Heart right ventricle (tissue), 16 donors: ENCODE data around the gene SLC8B1. TPM values are rescaled to one million over a fixed set of nuclear protein-coding genes. Genes with fewer than 3 reads are reported as not detected.

Experiments used
- ATAC-seq, 8 donors: fragments of 200-7000 bp; cut with Tn5 transposase; one replicate each; pipeline ENCODE4 v1.9.1; 2020; ENCODE audit warnings: mild to moderate bottlenecking in 8 of 8, moderate library complexity in 8 of 8, moderate number of reproducible peaks in 1 of 8
- DNase-seq, 2 donors: peaks; one replicate each; pipeline ENCODE4 v3.0.0-alpha.2; 2020
- H3K27ac ChIP-seq, 10 donors: fragments of 200-600 bp; sonication (generic) in 2 of 10; one replicate each; pipeline versions ENCODE4 v1.5.0 to v1.8.0; 2020 to 2022; ENCODE audit warnings: mild to moderate bottlenecking in 3 of 10
- H3K27me3 ChIP-seq, 7 donors: fragments of 200-600 bp; one replicate each; pipeline ENCODE4 v1.8.0; 2021 to 2022; ENCODE audit warnings: mild to moderate bottlenecking in 2 of 7
- H3K36me3 ChIP-seq, 9 donors: fragments of 200-600 bp; sonication (generic) in 1 of 9; one replicate each; pipeline versions ENCODE4 v1.5.0 to v1.8.0; 2020 to 2022; ENCODE audit warnings: mild to moderate bottlenecking in 2 of 9
- H3K4me1 ChIP-seq, 9 donors: fragments of 200-600 bp; sonication (generic) in 1 of 9; one replicate each; pipeline versions ENCODE4 v1.5.0 to v1.8.0; 2020 to 2022; ENCODE audit warnings: mild to moderate bottlenecking in 4 of 9
- H3K4me3 ChIP-seq, 10 donors: fragments of 200-600 bp; sonication (generic) in 2 of 10; one replicate each; pipeline versions ENCODE4 v1.5.0 to v1.8.0; 2020 to 2022; ENCODE audit warnings: mild to moderate bottlenecking in 7 of 10, moderate library complexity in 2 of 10
- H3K9me3 ChIP-seq, 11 donors: fragments of 200-600 bp in 10 of 11; sonication (generic) in 2 of 11; one replicate each; pipeline versions ENCODE4 v1.5.0 to v1.8.0; 2013 to 2022; ENCODE audit warnings: mild to moderate bottlenecking in 2 of 11, control low read depth in 1 of 11, moderate library complexity in 1 of 11
- WGBS, 2 donors: extraction: QIAGEN DNeasy Blood & Tissue Kit; methylation state at CpG; one replicate each; pipeline ENCODE4 v1.1.7; 2013; ENCODE audit warnings: inconsistent platforms in 1 of 2; 5-methylcytosine and 5-hydroxymethylcytosine counted together
- intact Hi-C, 10 donors: fragments of 100-400 bp; cut with DNase I; formaldehyde crosslinking; loops; one replicate each; pipeline versions ENCODE4 v1.11.1 to v1.14.2; 2022
- polyA plus RNA-seq, 2 donors: library from polyadenylated mRNA; stranded (reverse); fragments of 200-250 nt; gene quantifications; one replicate each; pipeline ENCODE4 v1.2.3, GENCODE V29; 2013
- total RNA-seq, 10 donors: library from RNA; stranded (reverse); fragmentation: NEBNext Ultra II Directional in 3 of 10; extraction: Animal tissue kit (Norgen Biotek cat#: 25700) in 3 of 10; gene quantifications; one replicate each; pipeline versions ENCODE4 v1.2.1 to v1.2.4, GENCODE V29; 2021 to 2023
- TF ChIP-seq, protein P1 (sequence below), 9 donors: fragments of 200-600 bp; sonication (generic) in 2 of 9; IDR thresholded peaks; one replicate each; pipeline versions ENCODE4 v1.5.0 to v1.8.0; 2021 to 2022; ENCODE audit warnings: antibody characterized with exemption in 9 of 9, mild to moderate bottlenecking in 5 of 9, moderate library complexity in 1 of 9
- donor health status: Arrhythmogenic right ventricular cardiomyopathy.
- donor health status: ischemic (EF 13 %, LVEDD 7.1; RV severe dilation, severe dysfunction).
- donor health status: healthy with polysubstance abuse.
- donor health status: DM: no; HTN: yes; CAD: no.
- donor health status: DM: no; HTN: no; CAD: no.
- donor health status: ischemic (EF 25% LVEDD 6.9; RV normal size, moderate dysfunction).
- donor health status: ischemic (EF 25% LVEDD 5.7; RV mildly dilated, moderate dysfunction).
- donor health status: healthy.
- donor health status: DM: yes; HTN: yes; CAD: no.
- donor health status: Ischemic cardiomyopathy.
- donor health status: ischemic (EF 35%, LVEDD 5.7; RV mildly dilated, moderate dysfunction).
- donor health status: nonischemic (EF 11% LVEDD 7.7; RV severe dilation, severe dysfunction).
- donor health status: DM: yes; HTN: yes; CAD: no.
- donor health status: PGD.
- donor health status: ischemic (EF 29% LVEDD 5.4; RV normal size, mild dysfunction).
- donor health status: nonischemic (EF 23%, LVEDD 6.1; RV moderate dilation, normal function).

SLC8B1 gene
- total and polyA plus RNA-seq, 12 donors = 7.2 to 16.9 (median 11.9) TPM

DNA sequence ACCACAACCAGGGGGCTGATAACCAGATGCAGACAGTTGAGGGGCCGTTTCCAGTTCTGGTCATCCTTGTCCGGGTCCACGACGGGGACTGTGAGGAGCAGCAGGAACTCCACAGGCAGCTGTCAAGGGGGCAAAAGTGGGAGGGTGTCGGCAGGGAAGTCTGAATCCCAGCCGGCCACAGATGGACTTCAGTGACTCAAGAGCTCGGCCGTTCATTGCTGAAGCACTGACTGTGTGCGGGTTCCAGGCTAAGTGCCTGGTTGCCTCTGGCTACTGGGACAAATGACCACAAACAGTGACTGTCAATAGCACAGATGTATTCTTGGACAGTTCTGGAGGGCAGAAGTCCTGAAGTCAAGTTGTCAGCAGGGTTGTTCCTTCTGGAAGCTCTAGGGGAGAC, 19.6 kb downstream of the SLC8B1 start:
- H3K27me3 ChIP-seq = no peaks in the 10 kb centered on the region
- H3K4me1 ChIP-seq = peaks cover 0 to 12% (median 0%) of the 10 kb centered on the region in 9 donors
- peaks cover 0 to 100% (median 37%) of the 10 kb centered on the region in 9 donors for H3K36me3 ChIP-seq
- ATAC-seq = peak in 5 of 8 donors; percentile 10 to 62 (median 56)
- intact Hi-C loops = loop anchor here in 3 of 10 donors (10.0 kb wide), 2 partner anchors 109 to 589 kb away; partner anchors contain the start of gene SDSL (in 2 of the 3)
- WGBS, 2 donors = 76 to 82% methylated on average over 9 of the region's 9 CpGs
- no peak overlapping the region for H3K4me3 ChIP-seq
- DNase-seq = no peak
- no peaks in the 10 kb centered on the region for H3K9me3 ChIP-seq
- peak overlapping the region in 1 of 10 donors; percentile 15 for H3K27ac ChIP-seq
- TF ChIP-seq, protein P1, sequence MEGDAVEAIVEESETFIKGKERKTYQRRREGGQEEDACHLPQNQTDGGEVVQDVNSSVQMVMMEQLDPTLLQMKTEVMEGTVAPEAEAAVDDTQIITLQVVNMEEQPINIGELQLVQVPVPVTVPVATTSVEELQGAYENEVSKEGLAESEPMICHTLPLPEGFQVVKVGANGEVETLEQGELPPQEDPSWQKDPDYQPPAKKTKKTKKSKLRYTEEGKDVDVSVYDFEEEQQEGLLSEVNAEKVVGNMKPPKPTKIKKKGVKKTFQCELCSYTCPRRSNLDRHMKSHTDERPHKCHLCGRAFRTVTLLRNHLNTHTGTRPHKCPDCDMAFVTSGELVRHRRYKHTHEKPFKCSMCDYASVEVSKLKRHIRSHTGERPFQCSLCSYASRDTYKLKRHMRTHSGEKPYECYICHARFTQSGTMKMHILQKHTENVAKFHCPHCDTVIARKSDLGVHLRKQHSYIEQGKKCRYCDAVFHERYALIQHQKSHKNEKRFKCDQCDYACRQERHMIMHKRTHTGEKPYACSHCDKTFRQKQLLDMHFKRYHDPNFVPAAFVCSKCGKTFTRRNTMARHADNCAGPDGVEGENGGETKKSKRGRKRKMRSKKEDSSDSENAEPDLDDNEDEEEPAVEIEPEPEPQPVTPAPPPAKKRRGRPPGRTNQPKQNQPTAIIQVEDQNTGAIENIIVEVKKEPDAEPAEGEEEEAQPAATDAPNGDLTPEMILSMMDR (IDR thresholded peaks at IDR 0.05) = no peak

DNA sequence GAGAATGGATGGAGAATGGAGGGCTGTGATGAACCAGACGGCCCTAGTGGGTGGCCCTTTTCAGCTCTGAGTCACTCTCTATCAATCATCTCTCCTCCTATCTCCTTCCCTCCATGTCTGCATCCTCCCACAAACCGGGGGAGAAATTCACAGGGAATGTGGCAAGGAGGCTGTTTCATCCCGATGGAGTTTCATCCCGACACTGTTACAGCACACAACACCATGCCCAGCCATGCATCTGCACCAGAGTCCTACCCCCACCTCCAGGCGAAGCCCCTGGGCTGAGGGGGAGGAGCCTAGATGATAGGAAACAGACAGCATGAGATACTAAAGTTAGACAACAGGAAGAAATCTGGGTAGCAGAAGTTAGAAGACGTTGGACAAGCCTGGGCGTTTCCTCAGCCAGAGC, 20.8 kb downstream of the SLC8B1 start:
- Histone ChIP-seq H3K9me3 (no peaks in the 10 kb centered on the region), H3K4me3 (no peak overlapping the region), H3K36me3 (peaks cover 0 to 100% (median 39%) of the 10 kb centered on the region in 9 donors), H3K27ac (no peak overlapping the region), H3K27me3 (no peaks in the 10 kb centered on the region), H3K4me1 (peaks cover 0 to 12% (median 0%) of the 10 kb centered on the region in 9 donors)
- ATAC-seq = no peak
- intact Hi-C loops = loop anchor here in 7 of 10 donors (5.0 to 10.0 kb wide), 5 partner anchors 53 to 591 kb away; partner anchors contain the start of gene SDSL (in 4 of the 7)
- 73 to 75% methylated on average over 7 of the region's 7 CpGs for WGBS, 2 donors
- TF ChIP-seq, protein P1 (IDR thresholded peaks at IDR 0.05) = no peak
- DNase-seq = no peak

DNA sequence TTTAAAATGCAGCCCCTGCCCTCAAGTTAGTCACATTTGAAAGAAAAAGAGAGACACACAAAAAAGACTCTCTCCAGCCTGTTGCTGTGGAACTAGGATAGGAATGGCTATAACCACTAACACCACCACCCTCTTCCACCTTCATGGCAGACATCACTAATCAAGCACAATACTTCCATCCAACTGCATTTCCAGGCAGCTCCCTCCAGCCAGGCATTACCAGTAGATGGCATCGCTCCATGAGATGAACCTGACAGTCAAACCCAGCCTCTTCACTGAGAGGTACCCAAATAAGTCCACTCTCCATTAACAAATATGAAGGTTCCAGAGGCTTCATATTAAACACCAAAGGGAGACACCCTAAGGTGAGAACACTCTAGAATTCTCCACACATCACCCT, 24.4 kb downstream of the SLC8B1 start:
- intact Hi-C loops = loop anchor here in 7 of 10 donors (5.0 to 10.0 kb wide), 5 partner anchors 57 to 594 kb away; partner anchors contain the start of gene SDSL (in 4 of the 7)
- TF ChIP-seq, protein P1 (IDR thresholded peaks at IDR 0.05) = no peak
- Histone ChIP-seq H3K4me3 (no peak overlapping the region), H3K9me3 (no peaks in the 10 kb centered on the region), H3K27ac (no peak overlapping the region), H3K27me3 (no peaks in the 10 kb centered on the region), H3K4me1 (peaks cover 0 to 12% (median 0%) of the 10 kb centered on the region in 9 donors), H3K36me3 (peaks cover 0 to 100% (median 31%) of the 10 kb centered on the region in 9 donors)
- WGBS, 2 donors = 96 to 97% methylated on average over 1 of the region's 1 CpG
- no peak for DNase-seq
- ATAC-seq = no peak

DNA sequence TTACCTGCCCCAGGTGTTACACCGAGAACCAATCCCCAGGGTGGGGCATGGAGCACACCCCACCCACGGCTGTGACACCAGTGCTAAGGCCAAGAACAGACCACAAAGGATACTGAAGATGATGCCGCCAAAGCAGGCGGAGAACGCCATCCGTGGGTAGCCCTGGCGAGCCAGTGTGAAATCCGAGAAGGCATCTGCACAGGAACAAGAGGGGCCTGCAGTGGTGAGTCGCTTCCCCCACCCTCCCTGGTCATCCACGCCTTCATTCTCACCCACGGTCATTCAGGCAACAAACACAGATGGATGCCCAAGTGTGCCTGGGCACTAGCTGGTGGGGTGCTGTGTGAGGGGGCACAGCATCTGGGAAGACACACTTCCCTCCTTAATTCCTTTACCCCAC, 28.5 kb downstream of the SLC8B1 start:
- ATAC-seq (no peak), DNase-seq (no peak)
- peaks cover 0 to 98% (median 31%) of the 10 kb centered on the region in 9 donors for H3K36me3 ChIP-seq
- no peak overlapping the region for H3K27ac ChIP-seq
- intact Hi-C loops = no loop called here
- H3K27me3 ChIP-seq = no peaks in the 10 kb centered on the region
- H3K9me3 ChIP-seq = no peaks in the 10 kb centered on the region
- TF ChIP-seq, protein P1 (IDR thresholded peaks at IDR 0.05) = no peak
- WGBS, 2 donors = 90 to 91% methylated on average over 11 of the region's 11 CpGs
- H3K4me1 ChIP-seq = no peaks in the 10 kb centered on the region
- no peak overlapping the region for H3K4me3 ChIP-seq
